ENCODE measurements around the gene TIGD3. TPM values are rescaled to one million over a fixed set of nuclear protein-coding genes. Genes with fewer than 3 reads are reported as not detected.

The TIGD3 gene
- total and polyA plus RNA-seq, 9 of the 15 experiments (the other 6 are each of a cell fraction or from before 2014, with no cell fraction given) = 0.06 to 1.3 (median 0.56) TPM

DNA sequence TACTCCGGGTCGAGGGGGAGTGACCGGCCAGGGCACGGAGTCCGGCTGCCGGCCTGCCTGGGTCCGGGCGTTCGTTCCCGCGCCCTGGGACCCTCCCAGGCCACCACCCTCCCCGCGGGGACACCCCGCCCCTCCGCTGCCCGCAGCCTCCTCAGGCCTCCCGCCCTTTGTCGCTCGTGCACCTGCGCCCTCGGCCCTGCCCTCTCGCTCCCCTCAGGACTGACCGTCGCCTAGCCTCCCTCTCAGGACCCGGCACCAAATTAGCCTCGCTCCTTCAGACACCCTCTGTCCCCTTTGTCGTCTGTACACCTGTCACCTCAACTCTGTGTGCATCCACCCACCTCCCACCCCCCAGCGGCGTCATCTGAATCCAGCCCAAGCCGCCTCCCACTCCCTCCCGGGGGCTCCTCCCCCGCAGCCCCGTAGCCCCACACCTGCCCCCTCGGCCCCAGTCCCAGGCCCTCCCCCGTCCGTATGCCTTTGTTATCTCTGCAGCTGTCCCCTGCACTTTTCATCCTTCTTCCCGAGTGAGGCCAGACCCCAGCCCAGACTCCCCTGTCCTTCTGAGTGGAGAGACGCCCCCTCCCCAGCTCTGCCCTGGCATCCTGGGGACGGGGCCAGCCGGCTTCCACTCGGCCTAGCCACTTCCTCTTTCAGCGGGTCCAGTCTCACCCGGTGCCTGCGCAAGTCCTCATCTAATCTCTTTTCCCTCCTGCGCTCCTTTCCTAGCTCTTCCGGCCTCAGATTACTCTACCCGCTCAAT, 643 bp downstream of the TIGD3 start (continued):
- TF ChIP-seq, protein P1, sequence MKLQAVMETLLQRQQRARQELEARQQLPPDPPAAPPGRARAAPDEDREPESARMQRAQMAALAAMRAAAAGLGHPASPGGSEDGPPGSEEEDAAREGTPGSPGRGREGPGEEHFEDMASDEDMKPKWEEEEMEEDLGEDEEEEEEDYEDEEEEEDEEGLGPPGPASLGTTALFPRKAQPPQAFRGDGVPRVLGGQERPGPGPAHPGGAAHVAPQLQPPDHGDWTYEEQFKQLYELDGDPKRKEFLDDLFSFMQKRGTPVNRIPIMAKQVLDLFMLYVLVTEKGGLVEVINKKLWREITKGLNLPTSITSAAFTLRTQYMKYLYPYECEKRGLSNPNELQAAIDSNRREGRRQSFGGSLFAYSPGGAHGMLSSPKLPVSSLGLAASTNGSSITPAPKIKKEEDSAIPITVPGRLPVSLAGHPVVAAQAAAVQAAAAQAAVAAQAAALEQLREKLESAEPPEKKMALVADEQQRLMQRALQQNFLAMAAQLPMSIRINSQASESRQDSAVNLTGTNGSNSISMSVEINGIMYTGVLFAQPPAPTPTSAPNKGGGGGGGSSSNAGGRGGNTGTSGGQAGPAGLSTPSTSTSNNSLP (IDR thresholded peaks at IDR 0.05; ENCODE audit: borderline replicate concordance, low read depth, low read length) = no peak
- TF ChIP-seq ZNF197 (CRISPR knock-in tag; IDR thresholded peaks at IDR 0.05; ENCODE audit: low read depth) (no peak), ZC3H4 (CRISPR knock-in tag; IDR thresholded peaks at IDR 0.05; ENCODE audit: borderline replicate concordance) (no peak), ZNF324 (CRISPR knock-in tag; IDR thresholded peaks at IDR 0.05) (no peak), SRF (CRISPR knock-in tag; IDR thresholded peaks at IDR 0.05) (peak in 1 of 2 experiments; percentile 23; a peak in 1 of 4 replicates), TEAD4 (IDR thresholded peaks at IDR 0.05; ENCODE audit: low read length) (peak; percentile 62), TEAD4 (CRISPR knock-in tag; IDR thresholded peaks at IDR 0.05; ENCODE audit: borderline replicate concordance) (no peak), CHD4 (IDR thresholded peaks at IDR 0.05; ENCODE audit: insufficient read depth, insufficient replicate concordance, low read depth, low read length, poor library complexity, severe bottlenecking) (peak; percentile 76), TRIM24 (IDR thresholded peaks at IDR 0.05) (0 out of 4 replicates have a peak, but pooled peaks of 1 of the 2 experiments have one; percentile 49), NR2F6 (CRISPR knock-in tag; IDR thresholded peaks at IDR 0.05) (no peak), ZBED1 (IDR thresholded peaks at IDR 0.05) (no peak), ZNF696 (CRISPR knock-in tag; conservative IDR thresholded peaks at IDR 0.05) (no peak), MYNN (IDR thresholded peaks at IDR 0.05) (0 out of 2 replicates have a peak, but pooled peaks have one; percentile 32), MYNN (CRISPR knock-in tag; IDR thresholded peaks at IDR 0.05) (no peak), ZNF785 (CRISPR knock-in tag; IDR thresholded peaks at IDR 0.05) (no peak), SMARCE1 (IDR thresholded peaks at IDR 0.05) (peak; percentile 67), TAF9B (IDR thresholded peaks at IDR 0.05; ENCODE audit: partially characterized antibody) (no peak), MIER1 (IDR thresholded peaks at IDR 0.05; ENCODE audit: low read depth) (no peak), EP300 (IDR thresholded peaks at IDR 0.05; ENCODE audit: low read length) (peak; percentile 35; the same call in 1 of the 2 replicates), CXXC5 (CRISPR knock-in tag; IDR thresholded peaks at IDR 0.05) (peak; percentile 61; the same call in 1 of the 2 replicates), ZNF316 (IDR thresholded peaks at IDR 0.05) (no peak)
- TF ChIP-seq, protein P2, sequence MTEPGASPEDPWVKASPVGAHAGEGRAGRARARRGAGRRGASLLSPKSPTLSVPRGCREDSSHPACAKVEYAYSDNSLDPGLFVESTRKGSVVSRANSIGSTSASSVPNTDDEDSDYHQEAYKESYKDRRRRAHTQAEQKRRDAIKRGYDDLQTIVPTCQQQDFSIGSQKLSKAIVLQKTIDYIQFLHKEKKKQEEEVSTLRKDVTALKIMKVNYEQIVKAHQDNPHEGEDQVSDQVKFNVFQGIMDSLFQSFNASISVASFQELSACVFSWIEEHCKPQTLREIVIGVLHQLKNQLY (CRISPR knock-in tag; conservative IDR thresholded peaks at IDR 0.05) = no peak
- TF ChIP-seq, protein P3, sequence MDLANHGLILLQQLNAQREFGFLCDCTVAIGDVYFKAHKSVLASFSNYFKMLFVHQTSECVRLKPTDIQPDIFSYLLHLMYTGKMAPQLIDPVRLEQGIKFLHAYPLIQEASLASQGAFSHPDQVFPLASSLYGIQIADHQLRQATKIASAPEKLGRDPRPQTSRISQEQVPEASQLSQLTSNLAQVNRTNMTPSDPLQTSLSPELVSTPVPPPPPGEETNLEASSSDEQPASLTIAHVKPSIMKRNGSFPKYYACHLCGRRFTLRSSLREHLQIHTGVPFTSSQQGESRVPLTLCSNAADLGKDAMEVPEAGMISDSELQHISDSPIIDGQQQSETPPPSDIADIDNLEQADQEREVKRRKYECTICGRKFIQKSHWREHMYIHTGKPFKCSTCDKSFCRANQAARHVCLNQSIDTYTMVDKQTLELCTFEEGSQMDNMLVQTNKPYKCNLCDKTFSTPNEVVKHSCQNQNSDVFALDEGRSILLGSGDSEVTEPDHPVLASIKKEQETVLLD (IDR thresholded peaks at IDR 0.05) = peak; percentile 35; the same call in 1 of the 2 replicates
- TF ChIP-seq, protein P4, sequence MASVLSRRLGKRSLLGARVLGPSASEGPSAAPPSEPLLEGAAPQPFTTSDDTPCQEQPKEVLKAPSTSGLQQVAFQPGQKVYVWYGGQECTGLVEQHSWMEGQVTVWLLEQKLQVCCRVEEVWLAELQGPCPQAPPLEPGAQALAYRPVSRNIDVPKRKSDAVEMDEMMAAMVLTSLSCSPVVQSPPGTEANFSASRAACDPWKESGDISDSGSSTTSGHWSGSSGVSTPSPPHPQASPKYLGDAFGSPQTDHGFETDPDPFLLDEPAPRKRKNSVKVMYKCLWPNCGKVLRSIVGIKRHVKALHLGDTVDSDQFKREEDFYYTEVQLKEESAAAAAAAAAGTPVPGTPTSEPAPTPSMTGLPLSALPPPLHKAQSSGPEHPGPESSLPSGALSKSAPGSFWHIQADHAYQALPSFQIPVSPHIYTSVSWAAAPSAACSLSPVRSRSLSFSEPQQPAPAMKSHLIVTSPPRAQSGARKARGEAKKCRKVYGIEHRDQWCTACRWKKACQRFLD (CRISPR knock-in tag; IDR thresholded peaks at IDR 0.05) = 0 out of 2 replicates have a peak, but pooled peaks have one; percentile 12
